Measurements from ENCODE around the gene HELB.

HELB gene

GRCh38 chr12:66365718-66366490 is 63.6 kb downstream of the HELB start:
- H3K4me1 ChIP-seq (ENCODE audit: control insufficient read depth, insufficient read depth, low read length): no peaks in the 10 kb centered on the region
- no peak overlapping the region for H3K9ac ChIP-seq (ENCODE audit: low read depth, low read length)
- H3K9me3 ChIP-seq (replicated peaks; ENCODE audit: low read length): no peaks in the 10 kb centered on the region
- H3K36me3 ChIP-seq (ENCODE audit: insufficient read depth, low read length): no peaks in the 10 kb centered on the region
- H3K4me3 ChIP-seq (ENCODE audit: low read length): no peak overlapping the region
- H3K4me2 ChIP-seq (ENCODE audit: low read length): no peak overlapping the region
- peaks cover 6% of the 10 kb centered on the region for H3K27me3 ChIP-seq (ENCODE audit: control insufficient read depth, insufficient read depth, low read length)

GRCh38 chr12:66367015-66367667 is 64.8 kb downstream of the HELB start:
- H3K4me3 ChIP-seq (ENCODE audit: low read length): no peak overlapping the region
- H3K4me2 ChIP-seq (ENCODE audit: low read length): no peak overlapping the region
- no peaks in the 10 kb centered on the region for H3K4me1 ChIP-seq (ENCODE audit: control insufficient read depth, insufficient read depth, low read length)
- H3K27me3 ChIP-seq (ENCODE audit: control insufficient read depth, insufficient read depth, low read length): peaks cover 6% of the 10 kb centered on the region
- H3K9ac ChIP-seq (ENCODE audit: low read depth, low read length): no peak overlapping the region
- H3K9me3 ChIP-seq (replicated peaks; ENCODE audit: low read length): no peaks in the 10 kb centered on the region
- no peaks in the 10 kb centered on the region for H3K36me3 ChIP-seq (ENCODE audit: insufficient read depth, low read length)

GRCh38 chr12:66371982-66372381 is 69.7 kb downstream of the HELB start:
- no peaks in the 10 kb centered on the region for H3K9me3 ChIP-seq (replicated peaks; ENCODE audit: low read length)
- H3K27me3 ChIP-seq (ENCODE audit: control insufficient read depth, insufficient read depth, low read length): peaks cover 6% of the 10 kb centered on the region
- no peaks in the 10 kb centered on the region for H3K36me3 ChIP-seq (ENCODE audit: insufficient read depth, low read length)
- H3K4me3 ChIP-seq (ENCODE audit: low read length): no peak overlapping the region
- no peak overlapping the region for H3K4me2 ChIP-seq (ENCODE audit: low read length)
- no peak overlapping the region for H3K9ac ChIP-seq (ENCODE audit: low read depth, low read length)
- H3K4me1 ChIP-seq (ENCODE audit: control insufficient read depth, insufficient read depth, low read length): no peaks in the 10 kb centered on the region

- no peak overlapping the region for H3K4me3 ChIP-seq (ENCODE audit: low read length)
- no peak overlapping the region for H3K4me2 ChIP-seq (ENCODE audit: low read length)
- H3K36me3 ChIP-seq (ENCODE audit: insufficient read depth, low read length): no peaks in the 10 kb centered on the region
- H3K9ac ChIP-seq (ENCODE audit: low read depth, low read length): no peak overlapping the region
- no peaks in the 10 kb centered on the region for H3K9me3 ChIP-seq (replicated peaks; ENCODE audit: low read length)
- no peaks in the 10 kb centered on the region for H3K27me3 ChIP-seq (ENCODE audit: control insufficient read depth, insufficient read depth, low read length)
- no peaks in the 10 kb centered on the region for H3K4me1 ChIP-seq (ENCODE audit: control insufficient read depth, insufficient read depth, low read length)
Measured at GRCh38 chr12:66375560-66375959, 73.3 kb downstream of the HELB start.

- Histone ChIP-seq H3K4me2 (ENCODE audit: low read length) (no peak overlapping the region), H3K4me3 (ENCODE audit: low read length) (no peak overlapping the region), H3K9ac (ENCODE audit: low read depth, low read length) (no peak overlapping the region), H3K4me1 (ENCODE audit: control insufficient read depth, insufficient read depth, low read length) (no peaks in the 10 kb centered on the region), H3K9me3 (replicated peaks; ENCODE audit: low read length) (no peaks in the 10 kb centered on the region), H3K27me3 (ENCODE audit: control insufficient read depth, insufficient read depth, low read length) (peaks cover 5% of the 10 kb centered on the region), H3K36me3 (ENCODE audit: insufficient read depth, low read length) (no peaks in the 10 kb centered on the region)
Measured at GRCh38 chr12:66379616-66380015, 77.3 kb downstream of the HELB start.

- H3K4me1 ChIP-seq (ENCODE audit: control insufficient read depth, insufficient read depth, low read length): no peaks in the 10 kb centered on the region
- no peak overlapping the region for H3K4me2 ChIP-seq (ENCODE audit: low read length)
- H3K27me3 ChIP-seq (ENCODE audit: control insufficient read depth, insufficient read depth, low read length): peaks cover 5% of the 10 kb centered on the region
- no peaks in the 10 kb centered on the region for H3K9me3 ChIP-seq (replicated peaks; ENCODE audit: low read length)
- H3K36me3 ChIP-seq (ENCODE audit: insufficient read depth, low read length): no peaks in the 10 kb centered on the region
- H3K9ac ChIP-seq (ENCODE audit: low read depth, low read length): no peak overlapping the region
- no peak overlapping the region for H3K4me3 ChIP-seq (ENCODE audit: low read length)
Measured at GRCh38 chr12:66380769-66381535, 78.7 kb downstream of the HELB start.

- H3K4me2 ChIP-seq (ENCODE audit: low read length): no peak overlapping the region
Measured at GRCh38 chr12:66387117-66387516, 84.8 kb downstream of the HELB start.

More at GRCh38 chr12:66387117-66387516, 84.8 kb downstream of the HELB start:
- Histone ChIP-seq H3K4me1 (ENCODE audit: control insufficient read depth, insufficient read depth, low read length) (no peaks in the 10 kb centered on the region), H3K36me3 (ENCODE audit: insufficient read depth, low read length) (no peaks in the 10 kb centered on the region), H3K4me3 (ENCODE audit: low read length) (no peak overlapping the region), H3K27me3 (ENCODE audit: control insufficient read depth, insufficient read depth, low read length) (peaks cover 23% of the 10 kb centered on the region), H3K9me3 (replicated peaks; ENCODE audit: low read length) (no peaks in the 10 kb centered on the region), H3K9ac (ENCODE audit: low read depth, low read length) (no peak overlapping the region)

Data from skeletal muscle satellite cell (primary cell).